Panc1 (cell line): ENCODE data around the gene OTOA. TPM values are rescaled to one million over a fixed set of nuclear protein-coding genes. Genes with fewer than 3 reads are reported as not detected.
"Not testable (repeated sequence)": the region's sequence is repeated elsewhere in the genome, so short reads cannot be mapped to it uniquely, and the experiment has no call there.

Experiments
- ATAC-seq: fragments of 200-7000 bp; cut with Tn5 transposase; 2 replicates; pipeline ENCODE4 v1.9.1; 2020; ENCODE audit warnings: mild to moderate bottlenecking, moderate library complexity
- BruUV-seq: library from RNA; stranded (reverse); fragments of 400-500 nt; replicated peaks from 2 replicates; lab custom pipeline; 2021; lab: Mats Ljungman, UMichigan
- CTCF ChIA-PET: fragments of 300-600 bp; sonication (Branson Sonifier 250); formaldehyde crosslinking; loops from one replicate; lab custom pipeline; 2022; ENCODE audit warnings: antibody characterized with exemption; lab: Charles Lee
- POLR2A ChIA-PET: fragments of 300-600 bp; sonication (Branson Sonifier 250); formaldehyde crosslinking; loops from one replicate; lab custom pipeline; 2022; ENCODE audit warnings: antibody characterized with exemption; lab: Charles Lee
- DNase-seq: peaks from one replicate; pipeline ENCODE4 v3.0.0-alpha.2; 2010; ENCODE audit warnings: low read depth, low spot score
- H3K27ac ChIP-seq: 2 replicates; pipeline ENCODE4 v1.5.1; 2011; ENCODE audit warnings: mild to moderate bottlenecking, low read length, inconsistent platforms
- H3K27me3 ChIP-seq: fragments of 200-500 bp; sonication (Bioruptor generic); 2 replicates; pipeline ENCODE4 v1.6.0; 2014; ENCODE audit warnings: low read length, inconsistent platforms; ENCODE audit not compliant: control insufficient read depth, insufficient read depth
- H3K36me3 ChIP-seq: fragments of 200-500 bp; sonication (Bioruptor generic); 2 replicates; pipeline ENCODE4 v1.5.1; 2014; ENCODE audit warnings: inconsistent platforms, mild to moderate bottlenecking, low read length, moderate library complexity; ENCODE audit not compliant: control insufficient read depth, insufficient read depth
- H3K4me1 ChIP-seq: 2 replicates; pipeline ENCODE4 v1.5.1; 2011; ENCODE audit warnings: inconsistent platforms, mild to moderate bottlenecking, low read length, moderate library complexity; ENCODE audit not compliant: control insufficient read depth, insufficient read depth
- H3K4me3 ChIP-seq, 2 experiments: 2 replicates each; pipeline ENCODE4 v1.5.1; 2011 to 2012; ENCODE audit warnings: low read depth in 2 of 2, low read length in 2 of 2, mild to moderate bottlenecking in 2 of 2, inconsistent platforms in 1 of 2, moderate library complexity in 1 of 2
- H3K9me3 ChIP-seq: fragments of 200-500 bp; sonication (Bioruptor generic); 2 replicates; pipeline ENCODE4 v1.5.1; 2014; ENCODE audit warnings: low read depth, mild to moderate bottlenecking, inconsistent platforms, low read length, moderate library complexity; ENCODE audit not compliant: control insufficient read depth, insufficient read depth
- CTCF ChIP-seq: fragments of 450-650 bp; IDR thresholded peaks from 2 replicates; pipeline ENCODE4 v1.5.1; 2017; ENCODE audit warnings: mild to moderate bottlenecking
- POLR2AphosphoS5 ChIP-seq: IDR thresholded peaks from 2 replicates; pipeline ENCODE4 v1.6.1; 2012; ENCODE audit warnings: mild to moderate bottlenecking, low read depth, low read length, moderate library complexity
- REST ChIP-seq, 2 experiments: IDR thresholded peaks; 2 replicates each; pipeline ENCODE4 v1.6.1; 2011 to 2012; ENCODE audit warnings: low read depth in 2 of 2, control low read depth in 1 of 2, low read length in 1 of 2, mild to moderate bottlenecking in 1 of 2, moderate library complexity in 1 of 2; ENCODE audit not compliant: insufficient read depth in 1 of 2
- SIN3A ChIP-seq: IDR thresholded peaks from 2 replicates; pipeline ENCODE4 v1.6.1; 2012; ENCODE audit warnings: low read depth, mild to moderate bottlenecking, low read length, moderate library complexity, borderline replicate concordance; ENCODE audit not compliant: insufficient read depth
- TCF7L2 ChIP-seq: IDR thresholded peaks from 2 replicates; pipeline ENCODE4 v1.6.1; 2011; ENCODE audit warnings: mild to moderate bottlenecking, low read depth, low read length, inconsistent platforms
- in situ Hi-C: cut with HindIII; loops from 2 replicates; pipeline ENCODE4 v1.10.0; 2016; ENCODE audit warnings: low sequenced_read_pairs, low pct_unique_long_range_greater_than_20kb
- intact Hi-C: fragments of 100-400 bp; cut with micrococcal nuclease; formaldehyde crosslinking; loops from one replicate; pipeline ENCODE4 v1.10.0; 2022; ENCODE audit not compliant: unreplicated experiment
- total RNA-seq: library from RNA; stranded (reverse); gene quantifications from one replicate; pipeline ENCODE4 v1.2.1, GENCODE V29; 2021; ENCODE audit not compliant: unreplicated experiment

Gene OTOA
- total RNA-seq, 1 experiment from 2014 or later = not detected

GRCh38 chr16:21710938-21711337, 47.2 kb downstream of the OTOA start:
- BruUV-seq = no TSS peak

GRCh38 chr16:21713549-21714368, 50.0 kb downstream of the OTOA start:
- Histone ChIP-seq H3K27me3 (no peaks in the 10 kb centered on the region), H3K27ac (no peak overlapping the region), H3K9me3 (no peaks in the 10 kb centered on the region), H3K4me1 (no peaks in the 10 kb centered on the region), H3K4me3 (no peak overlapping the region), H3K36me3 (no peaks in the 10 kb centered on the region)
- ATAC-seq = no peak
- DNase-seq = no peak
- ChIA-PET CTCF (no interaction called here), POLR2A (no interaction called here)
- no peak for TF ChIP-seq SIN3A
- TF ChIP-seq POLR2AphosphoS5 = no peak
- no peak for TF ChIP-seq CTCF
- TF ChIP-seq REST (IDR thresholded peaks at IDR 0.05; ENCODE audit: insufficient read depth in 1 of 2, low read depth in 2 of 2, low read length in 1 of 2) = no peak
- no peak for TF ChIP-seq TCF7L2
- in situ Hi-C loops (no loop called here), intact Hi-C loops (no loop called here)
- BruUV-seq = no TSS peak

More at GRCh38 chr16:21710938-21711337, 47.2 kb downstream of the OTOA start:
- Histone ChIP-seq H3K4me1 (no peaks in the 10 kb centered on the region), H3K4me3 (no peak overlapping the region), H3K27me3 (no peaks in the 10 kb centered on the region), H3K36me3 (no peaks in the 10 kb centered on the region), H3K9me3 (no peaks in the 10 kb centered on the region), H3K27ac (no peak overlapping the region)
- no peak for ATAC-seq
- intact Hi-C loops = no loop called here
- ChIA-PET CTCF (no interaction called here), POLR2A (no interaction called here)
- DNase-seq = no peak
- TF ChIP-seq SIN3A (no peak), POLR2AphosphoS5 (no peak), TCF7L2 (no peak), CTCF (no peak), REST (IDR thresholded peaks at IDR 0.05; ENCODE audit: insufficient read depth in 1 of 2, low read depth in 2 of 2, low read length in 1 of 2) (no peak)
- in situ Hi-C loops = no loop called here

- DNase-seq, H3K9me3 ChIP-seq, H3K4me3 ChIP-seq, ATAC-seq, H3K27ac ChIP-seq, POLR2A ChIA-PET, H3K36me3 ChIP-seq, H3K4me1 ChIP-seq, CTCF ChIA-PET, BruUV-seq, in situ Hi-C loops, intact Hi-C loops, H3K27me3 ChIP-seq: not testable (repeated sequence)
Measured at GRCh38 chr16:21714369-21714618, 50.5 kb downstream of the OTOA start.
